B cell (primary cell): ENCODE measurements around the gene SMURF1. TPM values are rescaled to one million over a fixed set of nuclear protein-coding genes. Genes with fewer than 3 reads are reported as not detected.

Experiments used
- ATAC-seq: fragments of 200-7000 bp; cut with Tn5 transposase; one replicate; pipeline ENCODE4 v1.10.0; 2021; ENCODE audit warnings: low read depth, mild to moderate bottlenecking, moderate number of reproducible peaks, moderate library complexity
- CTCF ChIA-PET: fragments of 350-600 bp; sonication (Branson Sonifier 250); formaldehyde crosslinking; loops from one replicate; lab custom pipeline; 2021; ENCODE audit warnings: antibody characterized with exemption, inconsistent platforms; lab: Charles Lee
- POLR2A ChIA-PET: fragments of 350-600 bp; sonication (Branson Sonifier 250); formaldehyde crosslinking; loops from one replicate; lab custom pipeline; 2021; ENCODE audit warnings: antibody characterized with exemption; lab: Charles Lee
- DNase-seq: peaks from one replicate; pipeline ENCODE4 v3.0.0; 2013
- H2AFZ ChIP-seq: 2 replicates; pipeline ENCODE4 v1.6.1; 2012; ENCODE audit warnings: mild to moderate bottlenecking, low read depth, low read length; ENCODE audit not compliant: insufficient read depth, poor library complexity, severe bottlenecking
- H3K27ac ChIP-seq, 2 donors: 1 replicate in 1 of 2; 2 replicates in 1 of 2; pipeline ENCODE4 v1.5.1; 2012 to 2013; ENCODE audit warnings: low read length in 2 of 2, mild to moderate bottlenecking in 2 of 2, moderate library complexity in 1 of 2
- H3K27me3 ChIP-seq, 4 experiments: fragments of 200-600 bp in 1 of 4; sonication (generic) in 1 of 4; replicated peaks in 1 of 4; 1 replicate in 2 of 4; 2 replicates in 2 of 4; pipeline versions ENCODE4 v1.6.1 to v1.7.0; 2013 to 2016; ENCODE audit warnings: low read length in 3 of 4, mild to moderate bottlenecking in 2 of 4, mixed read lengths in 1 of 4, moderate library complexity in 1 of 4; ENCODE audit not compliant: insufficient read depth in 4 of 4, control insufficient read depth in 3 of 4; ENCODE audit errors: control extremely low read depth in 1 of 4
- H3K36me3 ChIP-seq, 2 experiments: replicated peaks in 1 of 2; 1 replicate in 1 of 2; 2 replicates in 1 of 2; pipeline versions ENCODE4 v1.6.1 to v1.7.1; 2013; ENCODE audit warnings: low read length in 1 of 2; ENCODE audit not compliant: insufficient read depth in 2 of 2, control insufficient read depth in 1 of 2; ENCODE audit errors: control extremely low read depth in 1 of 2, extremely low read depth in 1 of 2
- H3K4me1 ChIP-seq, 2 donors: fragments of 200-600 bp in 1 of 2; sonication (generic) in 1 of 2; 1 replicate in 1 of 2; 2 replicates in 1 of 2; pipeline versions ENCODE4 v1.5.1 to v1.6.1; 2013 to 2017; ENCODE audit warnings: low read length in 2 of 2; ENCODE audit not compliant: control insufficient read depth in 2 of 2, insufficient read depth in 2 of 2
- H3K4me2 ChIP-seq: replicated peaks from 2 replicates; pipeline ENCODE3; 2012; ENCODE audit warnings: mild to moderate bottlenecking, low read depth, low read length; ENCODE audit not compliant: poor library complexity, severe bottlenecking
- H3K4me3 ChIP-seq, 5 experiments: fragments of 200-600 bp in 1 of 5; sonication (generic) in 1 of 5; 1 replicate in 3 of 5; 2 replicates in 2 of 5; pipeline versions ENCODE4 v1.5.1 to v1.7.0; 2011 to 2016; ENCODE audit warnings: low read length in 4 of 5, mild to moderate bottlenecking in 4 of 5, low read depth in 2 of 5, control low read depth in 1 of 5, moderate library complexity in 1 of 5; ENCODE audit not compliant: insufficient read depth in 1 of 5; ENCODE audit errors: control extremely low read depth in 1 of 5, extremely low read depth in 1 of 5
- H3K79me2 ChIP-seq: fragments of 200-600 bp; sonication (generic); one replicate; pipeline ENCODE4 v1.6.0; 2016; ENCODE audit warnings: low read length; ENCODE audit not compliant: control insufficient read depth, insufficient read depth
- H3K9ac ChIP-seq: fragments of 200-600 bp; sonication (generic); 2 replicates; pipeline ENCODE4 v1.6.1; 2017; ENCODE audit warnings: mild to moderate bottlenecking, low read length, moderate library complexity
- H3K9me3 ChIP-seq, 3 donors: one replicate each; pipeline versions ENCODE4 v1.6.1 to v1.7.1; 2013; ENCODE audit warnings: low read length in 2 of 3; ENCODE audit not compliant: control insufficient read depth in 2 of 3, insufficient read depth in 1 of 3; ENCODE audit errors: control extremely low read depth in 1 of 3
- H4K20me1 ChIP-seq: 2 replicates; pipeline ENCODE4 v1.6.0; 2012; ENCODE audit warnings: mild to moderate bottlenecking, low read length; ENCODE audit not compliant: insufficient read depth, control insufficient read depth, poor library complexity, severe bottlenecking
- H3K27ac Mint-ChIP-seq: one replicate; pipeline ENCODE4 v1.8.0; 2021; ENCODE audit warnings: mixed read lengths
- H3K27me3 Mint-ChIP-seq: one replicate; pipeline ENCODE4 v1.8.0; 2021; ENCODE audit warnings: mixed read lengths
- H3K4me1 Mint-ChIP-seq: one replicate; pipeline ENCODE4 v1.8.0; 2021; ENCODE audit warnings: mixed read lengths
- H3K4me3 Mint-ChIP-seq: one replicate; pipeline ENCODE4 v1.8.0; 2021; ENCODE audit warnings: mixed read lengths
- H3K9me3 Mint-ChIP-seq: one replicate; pipeline ENCODE4 v1.8.0; 2022; ENCODE audit warnings: mixed read lengths; ENCODE audit not compliant: insufficient read depth
- EZH2 ChIP-seq: IDR thresholded peaks from 2 replicates; pipeline ENCODE4 v1.6.1; 2012; ENCODE audit warnings: borderline replicate concordance, low read depth, mild to moderate bottlenecking, moderate library complexity, low read length; ENCODE audit not compliant: insufficient read depth, poor library complexity, severe bottlenecking
- WGBS: methylation state at CpG from one replicate; pipeline ENCODE4 v1.1.5; 2013; ENCODE audit warnings: missing lambda C conversion rate; ENCODE audit not compliant: insufficient coverage; 5-methylcytosine and 5-hydroxymethylcytosine counted together
- intact Hi-C: fragments of 100-400 bp; cut with micrococcal nuclease; formaldehyde crosslinking; loops from one replicate; pipeline ENCODE4 v1.10.0; 2022
- polyA plus RNA-seq: library from polyadenylated mRNA; depleted of rRNA; stranded (reverse); fragments of >200 nt; gene quantifications from 2 replicates; pipeline ENCODE4 v1.2.3, GENCODE V29; 2012
- total RNA-seq, 2 donors: library from RNA; stranded (reverse); fragments of 120-200 nt in 1 of 2; gene quantifications; 1 replicate in 1 of 2; 2 replicates in 1 of 2; pipeline versions ENCODE4 v1.2.3 to v1.2.4, GENCODE V29; 2013 to 2022
- TF ChIP-seq, protein P1 (sequence below): fragments of 200-600 bp; IDR thresholded peaks from one replicate; pipeline ENCODE4 v1.8.0; 2022; ENCODE audit warnings: antibody characterized with exemption, mild to moderate bottlenecking

The SMURF1 gene
- total and polyA plus RNA-seq, 2 donors (not counting 1 experiment from before 2014, with no cell fraction given): 7.5 to 28.6 TPM

GRCh38 chr7:99106821-99107241 is 37.1 kb downstream of the SMURF1 start:
- CTCF ChIA-PET: no interaction called here
- WGBS: no CpG with 5 or more reads among the region's 4 CpGs

DNA sequence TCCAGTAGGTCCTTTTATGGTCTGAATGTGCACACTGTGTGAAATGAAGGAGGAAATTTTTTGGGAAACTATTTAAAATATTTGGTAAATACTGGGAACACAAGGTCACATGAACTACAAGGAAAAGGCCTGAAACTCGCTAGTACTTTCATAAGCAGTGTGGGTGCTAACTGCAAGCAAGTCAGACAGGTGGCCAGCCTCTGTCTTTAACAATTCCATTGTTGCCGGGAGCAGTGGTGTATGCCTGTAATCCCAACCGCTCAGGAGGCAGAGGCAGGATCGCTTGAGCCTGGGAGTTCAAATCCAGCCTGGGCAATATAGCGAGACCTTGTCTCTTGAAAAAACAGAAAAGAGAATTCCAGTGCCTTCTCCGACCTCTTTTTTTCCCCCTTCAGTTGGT is 37.5 kb downstream of the SMURF1 start:
- DNase-seq (no peak), ATAC-seq (no peak)
- H3K4me3 Mint-ChIP-seq: no peak overlapping the region
- no peak overlapping the region for H3K27ac Mint-ChIP-seq
- Histone ChIP-seq H2AFZ (no peak overlapping the region), H3K36me3 (no peaks in the 10 kb centered on the region), H3K9me3 (no peaks in the 10 kb centered on the region), H3K4me3 (no peak overlapping the region), H3K79me2 (peaks cover 88% of the 10 kb centered on the region), H3K27ac (no peak overlapping the region), H3K27me3 (no peaks in the 10 kb centered on the region), H3K9ac (no peak overlapping the region), H4K20me1 (peaks cover 24% of the 10 kb centered on the region), H3K4me2 (no peak overlapping the region), H3K4me1 (peaks cover 14 to 16% of the 10 kb centered on the region in 2 donors)
- peaks cover 57% of the 10 kb centered on the region for H3K4me1 Mint-ChIP-seq
- TF ChIP-seq, protein P1, sequence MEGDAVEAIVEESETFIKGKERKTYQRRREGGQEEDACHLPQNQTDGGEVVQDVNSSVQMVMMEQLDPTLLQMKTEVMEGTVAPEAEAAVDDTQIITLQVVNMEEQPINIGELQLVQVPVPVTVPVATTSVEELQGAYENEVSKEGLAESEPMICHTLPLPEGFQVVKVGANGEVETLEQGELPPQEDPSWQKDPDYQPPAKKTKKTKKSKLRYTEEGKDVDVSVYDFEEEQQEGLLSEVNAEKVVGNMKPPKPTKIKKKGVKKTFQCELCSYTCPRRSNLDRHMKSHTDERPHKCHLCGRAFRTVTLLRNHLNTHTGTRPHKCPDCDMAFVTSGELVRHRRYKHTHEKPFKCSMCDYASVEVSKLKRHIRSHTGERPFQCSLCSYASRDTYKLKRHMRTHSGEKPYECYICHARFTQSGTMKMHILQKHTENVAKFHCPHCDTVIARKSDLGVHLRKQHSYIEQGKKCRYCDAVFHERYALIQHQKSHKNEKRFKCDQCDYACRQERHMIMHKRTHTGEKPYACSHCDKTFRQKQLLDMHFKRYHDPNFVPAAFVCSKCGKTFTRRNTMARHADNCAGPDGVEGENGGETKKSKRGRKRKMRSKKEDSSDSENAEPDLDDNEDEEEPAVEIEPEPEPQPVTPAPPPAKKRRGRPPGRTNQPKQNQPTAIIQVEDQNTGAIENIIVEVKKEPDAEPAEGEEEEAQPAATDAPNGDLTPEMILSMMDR: no peak
- no peak for TF ChIP-seq EZH2
- CTCF ChIA-PET: no interaction called here
- intact Hi-C loops: no loop called here
- POLR2A ChIA-PET: no interaction called here
- WGBS: 100% methylated on average over 5 of the region's 6 CpGs
- no peaks in the 10 kb centered on the region for H3K9me3 Mint-ChIP-seq
- H3K27me3 Mint-ChIP-seq: no peaks in the 10 kb centered on the region

More at GRCh38 chr7:99106821-99107241, 37.1 kb downstream of the SMURF1 start:
- Histone ChIP-seq H3K27ac (no peak overlapping the region), H3K4me1 (peaks cover 17 to 20% of the 10 kb centered on the region in 2 donors), H3K4me2 (no peak overlapping the region), H3K4me3 (no peak overlapping the region), H3K9ac (no peak overlapping the region), H3K9me3 (no peaks in the 10 kb centered on the region), H2AFZ (no peak overlapping the region), H3K79me2 (peaks cover 88% of the 10 kb centered on the region), H3K27me3 (no peaks in the 10 kb centered on the region), H3K36me3 (no peaks in the 10 kb centered on the region), H4K20me1 (peaks cover 20% of the 10 kb centered on the region)
- TF ChIP-seq, protein P1: no peak
- TF ChIP-seq EZH2: no peak
- H3K9me3 Mint-ChIP-seq: no peaks in the 10 kb centered on the region
- intact Hi-C loops: no loop called here
- no peaks in the 10 kb centered on the region for H3K27me3 Mint-ChIP-seq
- DNase-seq (no peak), ATAC-seq (no peak)
- no peak overlapping the region for H3K27ac Mint-ChIP-seq
- POLR2A ChIA-PET: no interaction called here
- H3K4me1 Mint-ChIP-seq: peaks cover 62% of the 10 kb centered on the region
- no peak overlapping the region for H3K4me3 Mint-ChIP-seq
